GM21381 (cell line): ENCODE measurements around the gene IDH3A.

Experiments
- ATAC-seq: cut with Tn5 transposase; IDR thresholded peaks from one replicate; pipeline ENCODE4 v1.9.1; 2021; ENCODE audit warnings: mild to moderate bottlenecking, moderate library complexity; ENCODE audit not compliant: unreplicated experiment

IDH3A gene

GRCh38 chr15:78216276-78217104, 67.3 kb downstream of the IDH3A start:
- ATAC-seq, result no peak

- no peak for ATAC-seq
These were observed 71.6 kb downstream of the IDH3A start for GRCh38 chr15:78220713-78221112.
